K562 (cell line): ENCODE data around the gene COX10. TPM values are rescaled to one million over a fixed set of nuclear protein-coding genes. Genes with fewer than 3 reads are reported as not detected.

Experiments used
- ATAC-seq: fragments of 200-7000 bp; cut with Tn5 transposase; 3 replicates; pipeline ENCODE4 v1.9.1; 2020; ENCODE audit warnings: moderate library complexity
- BruUV-seq: library from RNA; stranded (reverse); fragments of 400-500 nt; replicated peaks from 2 replicates; lab custom pipeline; 2021; lab: Mats Ljungman, UMichigan
- CTCF ChIA-PET: fragments of 300-600 bp; formaldehyde crosslinking; extraction: SDS; loops from one replicate; lab custom pipeline; 2021; ENCODE audit warnings: low intra/inter-chr PET ratio; lab: Yijun Ruan, JAX
- POLR2A ChIA-PET: fragments of 300-600, 350-650 bp; sonication (Branson Sonifier 250); formaldehyde crosslinking; extraction: SDS; loops from one replicate; lab custom pipeline; 2021; ENCODE audit warnings: antibody characterized with exemption, inconsistent platforms; lab: Yijun Ruan, JAX
- DNase-seq, 4 experiments: peaks; one replicate each; pipeline versions ENCODE4 v3.0.0 to v3.0.0-alpha.2; 2011 to 2018; ENCODE audit warnings: low spot score in 3 of 4, mixed read lengths in 3 of 4; ENCODE audit errors: extremely low read depth in 1 of 4
- FAIRE-seq: peaks from 2 replicates; lab custom pipeline; 2011; peaks lifted over from hg19 to GRCh38; lab: Jason Lieb, UNC
- H2AFZ ChIP-seq: 2 replicates; pipeline ENCODE4 v1.6.0; 2011; ENCODE audit warnings: low read depth, low read length, control low read depth, inconsistent platforms
- H3K27ac ChIP-seq: fragments of 200-600 bp; 3 replicates; pipeline ENCODE4 v1.8.0; 2011; ENCODE audit warnings: low read depth, mild to moderate bottlenecking, control low read depth, inconsistent platforms, low read length, moderate library complexity, mixed read lengths; ENCODE audit errors: extremely low read depth
- H3K27me3 ChIP-seq, 2 experiments: fragments of 300-600 bp in 1 of 2; 2 replicates in 1 of 2; 3 replicates in 1 of 2; pipeline versions ENCODE4 v1.6.0 to v1.8.0; 2011; ENCODE audit warnings: inconsistent platforms in 2 of 2, low read length in 2 of 2, mild to moderate bottlenecking in 1 of 2, mixed read lengths in 1 of 2, moderate library complexity in 1 of 2; ENCODE audit not compliant: control insufficient read depth in 2 of 2, insufficient read depth in 2 of 2
- H3K36me3 ChIP-seq: fragments of 300-600 bp; 3 replicates; pipeline ENCODE4 v1.8.0; 2011; ENCODE audit warnings: mild to moderate bottlenecking, low read length, inconsistent platforms; ENCODE audit not compliant: control insufficient read depth, insufficient read depth
- H3K4me1 ChIP-seq, 2 experiments: fragments of 200-600 bp in 1 of 2; replicated peaks in 1 of 2; 2 replicates in 1 of 2; 3 replicates in 1 of 2; pipeline versions ENCODE4 v1.5.1 to v1.8.0; 2011; ENCODE audit warnings: inconsistent platforms in 2 of 2, low read length in 2 of 2, mild to moderate bottlenecking in 1 of 2, mixed read lengths in 1 of 2, moderate library complexity in 1 of 2; ENCODE audit not compliant: control insufficient read depth in 2 of 2, insufficient read depth in 2 of 2
- H3K4me2 ChIP-seq: 2 replicates; pipeline ENCODE4 v1.6.1; 2011; ENCODE audit warnings: low read length, control low read depth, inconsistent platforms, mixed read lengths; ENCODE audit not compliant: insufficient read depth
- H3K4me3 ChIP-seq: fragments of 200-600 bp; sonication (generic), shearing (Covaris generic); 2 replicates; pipeline ENCODE4 v1.5.1; 2016; ENCODE audit warnings: control low read depth, inconsistent platforms
- H3K79me2 ChIP-seq: fragments of 200-600 bp; 3 replicates; pipeline ENCODE4 v1.8.0; 2011; ENCODE audit warnings: low read length, inconsistent platforms; ENCODE audit not compliant: control insufficient read depth, insufficient read depth
- H3K9ac ChIP-seq, 2 experiments: 2 replicates each; pipeline versions ENCODE4 v1.6.0 to v1.6.1; 2011; ENCODE audit warnings: low read depth in 2 of 2, low read length in 2 of 2, control low read depth in 1 of 2, inconsistent platforms in 1 of 2, mild to moderate bottlenecking in 1 of 2, mixed read lengths in 1 of 2; ENCODE audit not compliant: insufficient read depth in 1 of 2
- H3K9me1 ChIP-seq: one replicate; pipeline ENCODE4 v1.6.0; 2011; ENCODE audit warnings: inconsistent platforms, mild to moderate bottlenecking, low read length, moderate library complexity; ENCODE audit not compliant: control insufficient read depth, insufficient read depth
- H3K9me3 ChIP-seq: replicated peaks from 2 replicates; pipeline ENCODE4 v1.5.1; 2011; ENCODE audit warnings: low read depth, low read length, inconsistent platforms; ENCODE audit not compliant: control insufficient read depth, insufficient read depth
- H4K20me1 ChIP-seq: replicated peaks from 2 replicates; pipeline ENCODE4 v1.6.1; 2011; ENCODE audit warnings: low read length, inconsistent platforms, mixed read lengths; ENCODE audit not compliant: control insufficient read depth, insufficient read depth
- CHD4 ChIP-seq: fragments of 200-600 bp; sonication (generic); IDR thresholded peaks from 3 replicates; pipeline ENCODE4 v1.6.1; 2012; ENCODE audit warnings: low read depth, mild to moderate bottlenecking, mixed read lengths, low read length, inconsistent platforms; ENCODE audit not compliant: insufficient read depth, insufficient replicate concordance, poor library complexity, severe bottlenecking
- GATAD2A ChIP-seq: fragments of 450-650 bp; IDR thresholded peaks from 2 replicates; pipeline ENCODE4 v1.6.1; 2017
- HBP1 ChIP-seq: fragments of 450-650 bp; formaldehyde crosslinking; IDR thresholded peaks from 2 replicates; pipeline ENCODE4 v1.4.0; 2022; ENCODE audit warnings: missing genetic modification characterization
- KHSRP ChIP-seq: fragments of 450-650 bp; IDR thresholded peaks from 2 replicates; pipeline ENCODE4 v1.6.1; 2017
- RFX7 ChIP-seq: fragments of 250-450 bp; sonication (Bioruptor Pico); IDR thresholded peaks from 2 replicates; pipeline ENCODE4 v1.5.1; 2021; ENCODE audit warnings: mild to moderate bottlenecking
- USF2 ChIP-seq: sonication (generic); formaldehyde crosslinking; IDR thresholded peaks from 2 replicates; pipeline ENCODE4 v1.5.0; 2020; ENCODE audit warnings: missing genetic modification reagents
- ZNF263 ChIP-seq: sonication (generic); formaldehyde crosslinking; IDR thresholded peaks from 2 replicates; pipeline ENCODE4 v1.8.0; 2022; ENCODE audit warnings: mild to moderate bottlenecking, missing genetic modification reagents, borderline replicate concordance
- ZNF41 ChIP-seq: fragments of 250-450 bp; sonication (Bioruptor Pico); conservative IDR thresholded peaks from 2 replicates; pipeline ENCODE4 v1.4.0; 2020; ENCODE audit warnings: mild to moderate bottlenecking
- WGBS: fragments of 100-300 bp; shearing (Covaris generic); methylation state at CpG from one replicate; pipeline ENCODE4 v1.1.6; 2016; ENCODE audit warnings: low coverage, mixed read lengths; ENCODE audit not compliant: insufficient coverage; ENCODE audit errors: missing lambda C conversion rate; 5-methylcytosine and 5-hydroxymethylcytosine counted together
- in situ Hi-C: fragments of 300-500 bp; cut with MboI; formaldehyde crosslinking; loops from 4 replicates; pipeline ENCODE4 v1.15.0; 2018; ENCODE audit warnings: inconsistent platforms, mixed read lengths
- intact Hi-C: fragments of 100-400 bp; cut with micrococcal nuclease; formaldehyde crosslinking; loops from 2 replicates; pipeline ENCODE4 v1.14.2; 2022
- polyA plus RNA-seq, 8 experiments: library from polyadenylated mRNA; depleted of rRNA in 4 of 8; stranded (reverse) in 5 of 8; unstranded in 3 of 8; fragments of >200 nt; fragmentation: Nextera tagmentation in 2 of 8; fragmentation: Illumina TruSeq in 1 of 8; extraction: Ambion mirVana in 2 of 8; extraction: Trizol in 1 of 8; gene quantifications; 2 replicates each; pipeline versions ENCODE4 v1.2.1 to v1.2.3, GENCODE V29; 2011 to 2014; ENCODE audit warnings: inconsistent platforms in 1 of 8, missing spikeins in 1 of 8
- total RNA-seq, 7 experiments: library from RNA; depleted of rRNA in 6 of 7; stranded (reverse); fragments of >200 nt in 6 of 7; fragmentation: Illumina TruSeq in 2 of 7; extraction: Trizol in 2 of 7; gene quantifications; 2 replicates each; pipeline versions ENCODE4 v1.2.1 to v1.2.3, GENCODE V29; 2011 to 2021; ENCODE audit warnings: low replicate concordance in 1 of 7

Gene COX10
- total and polyA plus RNA-seq, 9 of the 15 experiments (the other 6 are each of a cell fraction or from before 2014, with no cell fraction given), result 10.3 to 26.4 (median 17.8) TPM

- TF ChIP-seq USF2 (no peak), GATAD2A (no peak), ZNF263 (CRISPR knock-in tag) (no peak), KHSRP (no peak), ZNF41 (CRISPR knock-in tag) (no peak), CHD4 (no peak), HBP1 (no peak)
Measured at GRCh38 chr17:14118951-14119350, 49.6 kb downstream of the COX10 start (continued).

- Histone ChIP-seq H3K4me1 (no peaks in the 10 kb centered on the region; a peak in 1 of 5 replicates), H3K9me1 (no peaks in the 10 kb centered on the region), H3K79me2 (peaks cover 14% of the 10 kb centered on the region; the same call in 2 of the 3 replicates), H3K27ac (no peak overlapping the region), H3K27me3 (no peaks in the 10 kb centered on the region), H3K4me2 (no peak overlapping the region), H3K36me3 (no peaks in the 10 kb centered on the region), H4K20me1 (0 out of 2 replicates have a peak, but pooled peaks cover 4% of the 10 kb centered on the region), H2AFZ (no peak overlapping the region)
- WGBS, result 100% methylated on average over 1 of the region's 3 CpGs
- CTCF ChIA-PET, result no interaction called here
- no peak for ATAC-seq
- FAIRE-seq, result no peak
- intact Hi-C loops, result no loop called here
- in situ Hi-C loops, result no loop called here
- no peak for DNase-seq
- no peak for TF ChIP-seq RFX7 (CRISPR knock-in tag)
- no peak for TF ChIP-seq USF2
- TF ChIP-seq, all 486 proteins: peak for 0
- Histone ChIP-seq H3K9me3 (no peaks in the 10 kb centered on the region), H3K4me3 (no peak overlapping the region), H3K9ac (no peak overlapping the region)
- BruUV-seq, result no TSS peak
- POLR2A ChIA-PET, result interaction anchor here (0.8 kb wide), 1 partner anchor 26 kb away, joined by 3 read pairs; no protein-coding TSS in a partner anchor
Measured at GRCh38 chr17:14119546-14119945, 50.2 kb downstream of the COX10 start.
